ENCODE measurements around the gene ABCG4. TPM values are rescaled to one million over a fixed set of nuclear protein-coding genes. Genes with fewer than 3 reads are reported as not detected.

The ABCG4 gene
- total and polyA plus RNA-seq, 2 donors from 2014 or later: 0.25 to 0.52 TPM

DNA sequence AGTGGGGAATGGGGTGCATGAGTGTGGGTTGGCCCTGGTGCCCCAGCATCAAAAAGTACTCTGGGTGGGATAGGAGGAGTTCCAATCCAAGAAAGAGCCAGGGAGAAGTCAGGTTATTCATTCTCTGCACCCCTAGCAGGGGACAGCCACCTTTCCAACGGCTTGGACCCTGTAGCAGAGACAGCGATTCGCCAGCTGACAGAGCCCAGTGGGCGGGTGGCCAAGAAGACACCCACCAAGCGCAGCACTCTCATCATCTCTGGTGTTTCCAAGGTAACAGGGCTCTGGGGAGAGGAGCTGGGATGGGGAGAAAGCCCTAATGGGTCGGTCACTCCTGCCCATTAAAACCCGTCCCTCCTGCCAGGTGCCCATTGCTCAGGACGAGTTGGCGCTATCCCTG, 35.1 kb upstream of the ABCG4 start:
- no peak for FAIRE-seq
- TF ChIP-seq, protein P1, sequence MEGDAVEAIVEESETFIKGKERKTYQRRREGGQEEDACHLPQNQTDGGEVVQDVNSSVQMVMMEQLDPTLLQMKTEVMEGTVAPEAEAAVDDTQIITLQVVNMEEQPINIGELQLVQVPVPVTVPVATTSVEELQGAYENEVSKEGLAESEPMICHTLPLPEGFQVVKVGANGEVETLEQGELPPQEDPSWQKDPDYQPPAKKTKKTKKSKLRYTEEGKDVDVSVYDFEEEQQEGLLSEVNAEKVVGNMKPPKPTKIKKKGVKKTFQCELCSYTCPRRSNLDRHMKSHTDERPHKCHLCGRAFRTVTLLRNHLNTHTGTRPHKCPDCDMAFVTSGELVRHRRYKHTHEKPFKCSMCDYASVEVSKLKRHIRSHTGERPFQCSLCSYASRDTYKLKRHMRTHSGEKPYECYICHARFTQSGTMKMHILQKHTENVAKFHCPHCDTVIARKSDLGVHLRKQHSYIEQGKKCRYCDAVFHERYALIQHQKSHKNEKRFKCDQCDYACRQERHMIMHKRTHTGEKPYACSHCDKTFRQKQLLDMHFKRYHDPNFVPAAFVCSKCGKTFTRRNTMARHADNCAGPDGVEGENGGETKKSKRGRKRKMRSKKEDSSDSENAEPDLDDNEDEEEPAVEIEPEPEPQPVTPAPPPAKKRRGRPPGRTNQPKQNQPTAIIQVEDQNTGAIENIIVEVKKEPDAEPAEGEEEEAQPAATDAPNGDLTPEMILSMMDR (IDR thresholded peaks at IDR 0.05; ENCODE audit: borderline replicate concordance, extremely low read depth, insufficient read depth): no peak
- H3K36me3 ChIP-seq (ENCODE audit: control insufficient read depth in 2 of 3, insufficient read depth in 3 of 3, low read length in 3 of 3): peaks cover 0 to 28% (median 22%) of the 10 kb centered on the region in 3 donors

DNA sequence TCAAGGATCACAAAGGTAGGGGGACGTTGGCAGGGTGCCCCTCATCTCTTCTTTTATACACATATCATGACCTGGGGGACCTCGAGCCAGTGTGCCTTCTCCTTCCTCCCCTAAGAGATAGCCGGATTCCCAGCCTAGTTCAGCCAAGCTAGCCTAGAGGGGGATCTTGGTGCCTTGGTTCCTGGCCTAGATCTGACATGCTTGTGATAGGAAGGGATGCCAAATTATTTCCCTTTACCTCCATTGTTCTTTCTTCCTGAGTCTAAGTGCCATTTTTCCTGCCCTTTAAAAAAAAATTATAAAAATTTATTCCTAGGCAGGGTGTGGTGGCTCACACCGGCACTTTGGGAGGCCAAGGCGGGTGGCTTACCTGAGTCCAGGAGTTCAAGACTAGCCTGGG, 34.5 kb upstream of the ABCG4 start:
- Histone ChIP-seq H3K4me3 (ENCODE audit: low read length in 3 of 3) (no peak overlapping the region), H3K27me3 (ENCODE audit: control insufficient read depth, insufficient read depth, low read length) (no peaks in the 10 kb centered on the region), H3K9me3 (ENCODE audit: control insufficient read depth in 2 of 3, insufficient read depth in 1 of 3, low read length in 3 of 3) (no peaks in the 10 kb centered on the region), H3K4me1 (ENCODE audit: control insufficient read depth in 2 of 3, insufficient read depth in 2 of 3, low read depth in 1 of 3, low read length in 3 of 3) (peaks cover 0 to 12% (median 4%) of the 10 kb centered on the region in 3 donors), H3K9ac (ENCODE audit: low read length in 3 of 3) (no peak overlapping the region), H3K27ac (ENCODE audit: low read depth in 2 of 2, low read length in 2 of 2) (no peak overlapping the region), H3K36me3 (ENCODE audit: control insufficient read depth in 2 of 3, insufficient read depth in 3 of 3, low read length in 3 of 3) (peaks cover 0 to 28% (median 22%) of the 10 kb centered on the region in 3 donors)
- TF ChIP-seq, protein P1 (IDR thresholded peaks at IDR 0.05; ENCODE audit: borderline replicate concordance, extremely low read depth, insufficient read depth): no peak
- DNase-seq (no peak), FAIRE-seq (no peak)
- intact Hi-C loops (cut with DNase I): no loop called here

More for the DNA sequence above, 35.1 kb upstream of the ABCG4 start:
- intact Hi-C loops (cut with DNase I): no loop called here
- Histone ChIP-seq H3K9me3 (ENCODE audit: control insufficient read depth in 2 of 3, insufficient read depth in 1 of 3, low read length in 3 of 3) (no peaks in the 10 kb centered on the region), H3K27ac (ENCODE audit: low read depth in 2 of 2, low read length in 2 of 2) (no peak overlapping the region), H3K4me1 (ENCODE audit: control insufficient read depth in 2 of 3, insufficient read depth in 2 of 3, low read depth in 1 of 3, low read length in 3 of 3) (peaks cover 0 to 19% (median 8%) of the 10 kb centered on the region in 3 donors), H3K9ac (ENCODE audit: low read length in 3 of 3) (no peak overlapping the region), H3K4me3 (ENCODE audit: low read length in 3 of 3) (no peak overlapping the region), H3K27me3 (ENCODE audit: control insufficient read depth, insufficient read depth, low read length) (no peaks in the 10 kb centered on the region)
- DNase-seq: no peak

DNA sequence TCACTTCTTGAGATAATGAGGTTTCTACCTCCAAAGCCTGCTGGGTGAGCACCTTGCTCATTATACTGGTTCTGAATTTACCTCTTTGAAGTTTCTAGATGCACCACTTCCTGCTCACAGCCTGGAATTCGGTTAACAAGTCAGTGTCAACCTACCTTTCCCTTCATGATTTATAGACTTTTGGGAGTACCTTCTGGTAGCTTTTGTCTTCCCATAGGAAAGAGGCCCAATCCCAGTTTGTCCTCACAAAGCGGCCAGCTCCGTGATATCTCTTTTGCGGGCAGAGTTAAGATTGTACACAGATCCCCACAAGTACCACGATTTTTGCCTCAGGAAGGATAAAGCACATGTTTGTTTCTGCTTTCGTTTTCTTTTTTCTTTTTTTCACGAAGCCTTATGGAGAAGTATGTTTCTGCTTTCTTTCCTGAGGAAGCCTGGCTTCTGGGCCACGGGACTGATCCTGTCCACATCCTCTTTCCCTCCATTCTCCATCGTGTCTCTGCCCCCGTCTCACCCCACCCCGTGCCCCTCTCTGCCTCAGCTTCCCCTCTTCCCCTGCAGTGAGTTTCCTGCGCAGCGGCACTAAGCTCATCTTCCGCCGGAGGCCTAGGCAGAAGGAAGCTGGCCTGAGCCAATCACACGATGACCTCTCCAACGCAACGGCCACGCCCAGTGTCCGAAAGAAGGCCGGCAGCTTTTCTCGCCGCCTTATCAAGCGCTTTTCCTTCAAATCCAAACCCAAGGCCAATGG, 33.2 kb upstream of the ABCG4 start:
- TF ChIP-seq, protein P1 (IDR thresholded peaks at IDR 0.05; ENCODE audit: borderline replicate concordance, extremely low read depth, insufficient read depth): no peak
- H3K27me3 ChIP-seq (ENCODE audit: control insufficient read depth, insufficient read depth, low read length): no peaks in the 10 kb centered on the region
- no peak overlapping the region for H3K4me3 ChIP-seq (ENCODE audit: low read length in 3 of 3)
- no peak overlapping the region for H3K27ac ChIP-seq (ENCODE audit: low read depth in 2 of 2, low read length in 2 of 2)
- H3K9me3 ChIP-seq (ENCODE audit: control insufficient read depth in 2 of 3, insufficient read depth in 1 of 3, low read length in 3 of 3): no peaks in the 10 kb centered on the region
- intact Hi-C loops (cut with DNase I): no loop called here
- H3K9ac ChIP-seq (ENCODE audit: low read length in 3 of 3): no peak overlapping the region
- H3K4me1 ChIP-seq (ENCODE audit: control insufficient read depth in 2 of 3, insufficient read depth in 2 of 3, low read depth in 1 of 3, low read length in 3 of 3): peaks cover 2 to 6% (median 3%) of the 10 kb centered on the region in 3 donors
- H3K36me3 ChIP-seq (ENCODE audit: control insufficient read depth in 2 of 3, insufficient read depth in 3 of 3, low read length in 3 of 3): peaks cover 0 to 28% (median 22%) of the 10 kb centered on the region in 3 donors
- DNase-seq: peak in 1 of 5 donors; percentile 81
- FAIRE-seq: no peak
